ENCODE results near the gene CEP72. TPM values are rescaled to one million over a fixed set of nuclear protein-coding genes. Genes with fewer than 3 reads are reported as not detected.
"Not testable (repeated sequence)": the region's sequence is repeated elsewhere in the genome, so short reads cannot be mapped to it uniquely, and the experiment has no call there.

Gene CEP72
- total RNA-seq, 1 donor from 2014 or later = 3.2 TPM

DNA sequence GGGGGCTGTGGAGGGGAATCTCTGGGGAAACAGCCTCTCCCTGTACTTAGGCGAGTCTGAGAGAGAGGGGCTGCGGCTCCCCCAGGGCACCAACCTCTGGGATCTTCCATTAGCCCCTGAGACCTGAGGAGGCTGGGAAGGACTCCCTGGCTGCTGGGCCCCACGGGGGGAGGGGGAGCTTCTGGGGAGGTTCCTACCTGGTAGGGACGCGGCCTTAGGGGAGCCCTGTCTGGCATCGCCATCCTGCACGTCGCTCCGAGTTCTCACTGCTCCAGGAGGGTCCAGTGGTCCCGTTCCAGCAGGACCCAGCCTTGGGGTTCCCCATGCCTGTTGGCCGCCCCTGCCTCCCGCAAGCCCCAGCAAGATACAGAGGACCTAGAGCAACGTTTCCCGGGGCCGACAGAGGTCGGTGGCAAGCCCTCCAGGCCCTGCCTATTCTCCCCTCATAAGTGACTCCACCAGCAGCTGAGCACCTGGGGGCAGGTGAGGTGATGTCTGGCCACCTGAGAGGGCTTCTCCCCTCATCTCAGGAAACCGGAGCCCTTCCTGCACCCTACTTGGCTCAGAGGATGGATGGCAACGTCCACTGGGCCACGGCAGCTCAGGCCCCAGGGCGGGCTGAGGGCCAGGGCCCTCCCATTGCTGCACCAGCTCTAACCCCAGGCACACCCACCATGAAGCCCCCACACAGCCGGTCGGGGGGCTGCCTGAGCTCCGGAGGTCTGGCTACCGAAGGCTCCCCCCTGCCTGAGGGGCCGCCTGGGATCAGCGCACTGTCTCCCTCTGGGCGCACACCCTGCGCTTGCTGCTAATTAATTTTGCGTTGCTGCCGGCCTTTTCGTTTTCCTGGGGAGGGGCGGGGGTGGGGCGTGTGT is 58.5 kb downstream of the CEP72 start:
- no peak for DNase-seq (ENCODE audit: low read depth, low spot score)

DNA sequence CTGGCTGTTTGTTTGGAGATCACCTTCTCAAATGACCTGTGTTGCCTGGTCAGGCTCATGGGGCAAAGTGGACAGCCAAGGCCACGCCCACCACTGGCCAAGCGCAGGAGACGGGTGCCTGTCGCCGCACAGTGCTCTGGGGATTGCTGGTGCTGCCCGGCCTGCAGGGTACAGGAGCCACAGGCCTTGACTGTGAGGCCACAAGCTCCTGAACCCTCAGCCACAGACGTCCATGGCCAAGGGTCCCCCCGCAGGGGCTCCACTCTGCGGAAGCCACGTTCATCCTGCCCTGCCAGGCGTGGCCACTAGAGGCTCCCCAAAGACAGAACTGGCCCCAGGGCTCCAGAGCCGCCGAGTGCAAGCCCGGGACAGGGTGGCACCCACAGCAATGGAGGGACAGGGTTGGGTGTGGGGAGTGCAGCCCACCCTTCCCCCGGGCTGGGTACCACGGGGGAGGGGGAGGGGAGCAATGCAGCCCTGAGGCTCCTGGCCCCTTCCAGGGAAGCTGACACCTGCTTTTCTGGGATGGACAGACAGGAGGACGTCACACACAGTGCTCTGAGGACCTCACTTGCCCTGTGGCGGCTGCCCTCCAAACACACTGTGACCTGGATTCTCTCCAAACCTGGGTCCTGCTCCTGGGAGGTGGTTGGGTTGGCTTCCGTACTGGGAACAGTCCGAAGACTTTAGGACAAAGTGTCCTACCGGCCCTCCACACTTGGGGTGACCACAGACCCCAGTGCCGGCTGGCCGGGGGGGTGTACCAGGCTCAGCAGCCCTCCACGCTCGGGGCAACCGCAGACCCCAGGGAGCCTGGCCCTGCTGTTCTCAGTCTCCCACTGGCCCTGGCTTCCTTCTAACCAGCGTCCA is 59.6 kb downstream of the CEP72 start:
- no peak for DNase-seq (ENCODE audit: low read depth, low spot score)

DNA sequence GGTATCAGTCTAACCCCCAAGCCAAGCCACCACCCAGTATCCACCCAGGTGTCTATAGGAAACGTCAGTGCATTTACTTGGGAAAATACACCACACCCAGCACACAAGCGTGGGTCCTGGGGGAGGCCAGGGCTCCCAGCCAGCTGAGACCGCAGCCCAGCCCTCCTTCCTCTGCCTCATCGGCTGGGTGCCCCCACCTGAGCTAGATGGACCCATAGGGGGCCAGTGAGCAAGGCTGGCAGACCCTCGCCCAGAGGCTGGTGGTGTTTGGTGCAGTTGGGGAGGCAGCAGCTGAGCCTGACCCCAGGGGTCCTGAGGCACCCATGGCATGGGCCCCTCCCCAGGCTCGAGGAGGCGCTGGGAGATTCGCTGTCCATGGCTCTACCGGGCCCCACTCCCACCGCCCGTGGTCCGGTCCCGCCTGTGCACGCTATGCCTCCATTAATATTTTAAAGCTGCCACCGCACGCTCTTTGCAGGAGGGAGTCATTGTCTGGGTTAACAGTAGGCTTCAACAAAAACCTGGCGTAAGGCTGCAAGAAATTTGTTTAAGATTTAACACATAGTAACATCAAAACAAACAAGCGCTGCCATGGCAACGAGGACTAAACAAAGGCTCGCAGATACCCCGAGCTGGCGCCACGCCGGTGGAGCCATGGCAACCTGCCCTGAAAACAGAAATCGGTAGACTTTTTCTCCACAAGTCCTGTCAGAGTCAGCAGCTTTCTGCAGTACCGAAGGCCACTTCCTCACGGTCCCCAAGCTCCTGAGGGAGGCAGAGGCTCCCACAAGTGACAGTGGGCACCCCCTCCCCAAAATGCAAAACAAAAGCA is 60.4 kb downstream of the CEP72 start:
- peak; percentile 73 for DNase-seq (ENCODE audit: low read depth, low spot score)

DNA sequence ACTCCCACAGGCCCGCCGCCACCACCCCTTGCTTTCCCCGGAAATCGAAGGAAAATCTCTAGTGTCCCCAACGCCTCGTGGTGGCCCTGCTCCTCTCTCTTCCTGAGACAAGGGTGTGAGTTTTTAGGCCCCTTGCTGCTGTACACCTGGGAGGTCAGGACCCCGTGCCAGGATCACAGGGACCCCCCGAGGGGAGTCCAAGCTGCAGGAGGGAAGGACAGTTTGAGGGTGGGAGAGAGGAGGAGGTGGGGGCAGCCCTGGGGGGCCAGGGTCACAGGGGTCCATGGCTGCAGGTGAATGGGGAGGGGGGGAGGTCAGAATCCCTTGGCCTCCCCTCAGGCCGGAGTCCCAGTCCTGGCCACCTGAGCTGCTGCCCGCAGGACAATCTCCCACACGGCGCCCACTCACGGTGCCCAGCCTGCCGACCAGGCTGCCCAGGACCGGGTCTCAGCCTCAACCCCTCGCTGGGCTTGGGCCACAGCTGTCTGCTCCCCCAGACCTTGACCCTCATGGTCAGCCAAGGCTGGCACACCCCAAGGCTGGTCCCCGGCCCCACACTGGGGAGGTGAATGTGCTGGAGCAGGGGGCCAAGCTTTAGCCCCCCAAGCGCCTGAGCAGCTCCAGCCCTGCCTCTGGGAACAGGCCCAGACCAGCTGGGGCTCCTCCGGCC is 61.2 kb downstream of the CEP72 start:
- DNase-seq (ENCODE audit: low read depth, low spot score) = no peak

DNA sequence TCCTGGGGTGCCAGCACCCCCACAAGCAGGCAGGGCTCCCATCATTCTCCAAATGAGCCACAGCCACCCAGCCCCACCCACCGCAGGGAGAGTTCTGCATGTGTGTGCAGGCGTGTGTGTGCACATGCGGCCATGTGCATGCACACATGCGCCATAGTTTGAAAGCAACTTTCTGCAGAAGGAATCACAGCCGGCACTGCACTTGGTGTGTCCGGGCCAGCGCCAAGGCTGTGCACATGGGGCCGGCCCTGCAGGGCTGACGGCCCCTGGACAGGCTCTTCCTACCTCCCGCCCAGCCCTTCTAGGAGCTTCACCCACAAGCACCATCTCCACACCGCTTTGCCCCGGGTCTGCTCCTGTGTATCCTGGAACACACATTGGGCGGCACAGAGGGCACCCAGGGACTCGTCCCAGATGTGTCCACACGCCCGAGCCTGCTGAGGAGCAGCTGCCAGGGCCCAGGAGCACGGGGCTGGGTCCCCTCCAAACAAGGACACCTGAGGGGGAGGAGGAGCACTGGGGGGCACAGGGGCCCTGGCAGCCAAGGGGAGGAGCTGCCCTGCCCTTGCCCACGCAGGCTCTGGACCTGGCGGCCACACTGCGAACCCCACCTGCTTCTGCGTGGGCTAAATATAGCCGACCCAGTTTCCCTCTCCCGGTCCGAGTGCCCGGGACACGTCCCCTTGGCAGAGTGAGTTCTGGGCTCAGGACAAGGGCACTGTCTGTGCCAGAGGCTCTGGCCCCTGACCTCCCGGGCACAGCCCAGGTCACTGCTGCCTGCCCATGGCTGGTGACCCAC is 61.9 kb downstream of the CEP72 start:
- DNase-seq (ENCODE audit: low read depth, low spot score) = no peak

DNA sequence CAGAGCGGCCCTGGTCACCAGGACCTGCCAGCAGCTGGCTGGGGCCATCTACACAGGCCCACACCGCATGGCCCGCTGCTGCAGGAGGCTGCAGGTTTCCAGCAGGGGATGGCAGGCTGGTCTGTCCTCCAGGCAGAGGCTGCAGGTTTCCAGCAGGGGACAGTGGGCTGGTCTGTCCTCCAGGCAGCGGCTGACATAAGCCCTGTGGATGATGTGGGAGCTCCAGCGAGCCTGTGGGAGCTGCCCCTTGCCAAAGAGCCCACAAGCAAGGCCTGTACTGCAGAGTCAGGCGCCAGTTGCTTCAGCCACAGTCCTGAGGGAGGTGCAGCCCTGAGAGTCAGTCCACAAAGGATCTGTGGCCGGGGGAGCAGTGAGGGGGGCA is 62.5 kb downstream of the CEP72 start:
- no peak for DNase-seq (ENCODE audit: low read depth, low spot score)

DNA sequence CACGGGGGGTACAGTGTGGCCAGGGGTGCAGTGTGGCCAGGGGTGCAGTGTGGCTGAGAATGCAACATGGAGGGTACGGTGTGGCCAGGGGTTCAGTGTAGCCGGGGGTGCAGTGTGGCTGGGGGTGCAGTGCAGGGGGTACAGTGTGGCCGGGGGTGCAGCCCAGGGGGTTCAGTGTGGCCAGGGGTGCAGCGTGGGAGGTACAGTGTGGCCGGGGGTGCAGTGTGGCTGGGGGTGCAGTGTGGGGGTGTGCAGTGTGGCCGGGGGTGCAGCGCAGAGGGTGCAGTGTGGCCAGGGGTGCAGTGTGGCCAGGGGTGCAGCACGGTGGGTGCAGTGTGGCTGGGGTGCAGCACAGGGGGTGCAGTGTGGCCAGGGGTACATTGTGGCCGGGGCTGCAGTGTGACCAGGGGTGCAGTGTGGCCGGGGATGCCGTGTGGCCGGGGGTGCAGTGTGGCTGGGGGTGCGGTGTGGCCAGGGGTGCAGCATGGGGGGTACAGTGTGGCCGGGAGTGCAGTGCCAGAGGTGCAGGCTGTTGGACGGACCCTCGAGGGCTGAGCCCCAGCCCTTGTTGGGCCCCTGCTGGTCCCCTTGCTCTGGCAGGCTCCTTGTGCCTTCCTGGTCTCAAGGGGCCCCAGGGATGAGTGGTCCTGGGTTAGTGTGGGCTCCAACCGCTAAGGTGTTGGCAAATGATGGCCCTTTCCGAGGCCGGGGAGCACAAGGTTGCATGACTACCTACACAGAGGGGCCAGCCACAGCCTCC is 63.2 kb downstream of the CEP72 start:
- DNase-seq (ENCODE audit: low read depth, low spot score) = no peak

DNA sequence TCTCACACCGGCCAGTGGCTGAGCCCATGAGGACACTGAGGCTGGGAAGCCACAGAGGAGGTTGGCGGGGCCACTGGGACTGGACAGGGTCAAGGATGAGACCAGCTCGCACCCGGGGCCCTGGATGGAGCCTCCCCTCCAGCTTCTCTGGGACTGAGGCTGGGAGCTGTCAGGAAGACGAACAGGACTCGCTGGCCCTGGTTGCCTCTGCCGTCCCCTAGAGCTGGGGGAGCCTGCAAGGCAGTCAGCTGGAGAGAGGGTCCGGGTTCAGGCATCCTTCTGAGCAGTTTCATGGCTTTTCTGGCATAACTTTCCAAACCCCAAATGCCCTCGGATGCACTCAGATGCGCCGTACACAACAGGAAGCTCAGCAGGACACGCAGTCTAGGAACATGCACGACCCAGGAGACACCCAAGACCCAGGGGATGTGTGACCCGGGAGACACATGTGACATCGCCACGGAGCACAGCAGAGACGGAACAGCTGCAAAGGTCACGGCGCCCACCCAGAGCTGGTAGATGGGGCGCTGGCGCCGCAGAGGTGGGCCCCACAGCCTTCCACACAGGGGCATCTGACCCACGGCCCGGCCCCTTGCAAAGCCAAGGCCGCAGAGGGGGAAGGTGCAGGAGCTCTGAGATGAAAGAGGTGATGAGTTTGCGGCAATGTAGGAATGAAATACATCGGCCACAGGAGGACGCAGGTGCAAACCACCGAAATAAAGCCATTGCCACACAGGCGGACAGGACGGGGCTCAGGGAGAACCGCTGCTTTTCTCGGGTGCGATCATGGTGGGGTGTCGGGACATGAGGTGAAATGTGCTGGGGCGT is 63.9 kb downstream of the CEP72 start:
- DNase-seq (ENCODE audit: low read depth, low spot score) = no peak

DNA sequence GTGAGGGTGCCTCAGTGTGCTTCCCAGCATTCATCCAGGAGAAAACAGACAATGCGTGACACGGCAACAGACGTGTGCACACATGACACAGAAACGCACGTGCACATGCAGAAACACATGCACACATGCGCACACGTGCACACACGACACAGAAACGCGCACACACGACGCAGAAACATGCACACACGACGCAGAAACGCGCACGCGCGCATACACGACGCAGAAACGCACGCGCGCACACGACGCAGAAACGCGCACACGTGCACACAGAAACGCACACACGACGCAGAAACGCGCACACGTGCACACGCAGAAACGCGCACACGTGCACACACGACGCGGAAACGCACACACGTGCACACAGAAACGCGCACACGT is 64.5 kb downstream of the CEP72 start:
- no peak for DNase-seq (ENCODE audit: low read depth, low spot score)

DNA sequence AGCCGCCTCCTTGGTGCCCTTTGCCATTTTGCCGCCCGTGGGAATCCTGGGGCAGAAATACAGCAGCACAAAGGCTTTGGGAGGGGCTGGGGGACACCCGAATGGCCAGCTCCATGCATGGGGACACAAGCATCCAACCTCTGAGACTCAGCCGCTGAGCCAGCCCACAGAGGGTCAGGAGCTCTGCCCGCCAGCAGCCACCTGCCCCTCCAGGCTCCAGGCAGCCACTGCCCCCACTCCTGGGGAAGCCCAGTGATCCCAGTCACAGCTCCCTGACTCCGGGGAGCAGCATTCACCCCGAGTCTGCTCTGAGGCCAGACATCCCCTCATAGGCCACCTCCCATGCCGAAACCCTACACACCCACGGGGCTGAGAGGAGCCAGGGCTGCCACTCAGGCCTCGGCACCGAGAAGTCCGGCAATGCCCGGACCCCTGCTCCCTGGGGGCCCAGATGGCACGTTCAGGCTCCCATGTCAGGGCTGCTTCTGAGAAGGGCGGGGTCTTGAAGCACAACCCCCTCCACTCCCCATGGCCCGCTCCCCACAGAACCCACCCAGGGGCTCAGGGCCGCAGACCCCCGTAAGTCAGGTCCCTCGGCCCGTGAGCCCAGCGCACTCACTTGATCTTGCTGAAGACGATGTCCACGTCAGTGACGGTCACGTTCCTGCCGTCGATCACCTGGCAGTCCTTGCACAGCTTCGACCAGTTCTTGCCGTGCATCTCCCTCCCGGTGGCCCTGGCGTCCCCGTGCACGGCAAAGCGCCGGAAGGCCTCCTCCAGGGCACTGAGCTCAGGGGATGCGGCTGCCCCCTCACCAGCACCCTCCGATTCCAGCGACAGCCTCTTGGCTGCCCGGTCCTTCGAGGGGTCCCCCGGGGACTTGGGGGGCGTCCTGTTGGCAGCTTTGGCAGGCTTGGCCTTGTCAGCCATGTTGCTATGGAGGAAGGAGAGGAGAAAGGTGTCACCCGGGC is 65.3 kb downstream of the CEP72 start:
- DNase-seq (ENCODE audit: low read depth, low spot score) = no peak

DNA sequence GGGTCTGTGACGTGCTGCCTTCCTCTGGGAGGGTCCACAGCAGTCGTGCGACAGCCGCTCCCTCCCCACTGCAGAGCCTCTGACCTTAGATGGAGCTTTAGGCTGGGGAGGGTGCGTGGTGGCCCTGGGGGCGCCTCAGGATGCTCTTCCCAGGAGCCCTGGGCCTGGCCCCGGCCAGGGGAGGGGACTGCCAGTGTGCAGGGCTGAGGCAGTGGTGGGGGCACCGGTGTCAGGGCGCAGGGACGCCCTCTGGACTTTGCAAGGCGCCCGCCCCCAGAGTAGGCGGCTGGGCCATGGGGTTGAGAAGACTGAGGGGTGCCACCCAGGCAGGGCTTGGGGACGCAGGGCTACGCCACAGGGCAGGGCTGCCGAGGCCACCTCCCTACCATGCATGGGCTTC is 66.4 kb downstream of the CEP72 start:
- not testable (repeated sequence) for DNase-seq (ENCODE audit: low read depth, low spot score)

DNA sequence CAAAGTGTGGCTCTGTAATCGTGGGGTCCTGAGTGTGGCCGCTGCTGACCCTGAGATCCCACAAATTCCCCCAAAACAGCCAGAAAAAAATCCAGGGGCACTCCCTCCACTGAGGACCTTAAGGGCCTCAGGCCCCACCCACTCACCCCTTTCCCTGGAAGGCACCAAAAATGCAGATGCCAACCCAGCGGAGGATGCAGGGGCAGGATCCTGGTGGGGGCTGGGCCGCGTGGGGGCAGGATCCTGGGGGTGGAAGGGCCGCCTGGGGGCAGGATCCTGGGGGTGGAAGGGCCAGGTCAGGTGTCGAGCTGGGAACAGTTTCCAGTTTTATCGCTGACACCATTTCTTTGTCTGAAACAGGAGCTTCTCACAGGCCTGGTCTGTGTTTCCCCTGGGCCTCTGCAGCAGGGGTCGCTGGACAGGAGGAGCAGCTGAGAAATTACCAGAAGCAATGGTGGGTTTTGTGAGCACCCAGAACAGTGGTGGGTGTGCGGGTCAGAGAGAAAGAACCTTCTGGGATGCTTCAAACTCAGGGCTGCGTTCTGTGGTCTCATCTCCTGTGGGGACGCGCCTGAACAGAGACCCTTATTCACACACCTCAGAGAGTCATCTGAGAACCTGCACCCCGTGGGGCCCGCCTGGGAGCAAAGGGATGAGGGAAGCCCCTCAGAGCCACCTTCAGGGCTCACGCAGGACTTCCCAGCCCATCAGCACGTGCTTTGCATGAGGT is 67.2 kb downstream of the CEP72 start:
- not testable (repeated sequence) for DNase-seq (ENCODE audit: low read depth, low spot score)

DNA sequence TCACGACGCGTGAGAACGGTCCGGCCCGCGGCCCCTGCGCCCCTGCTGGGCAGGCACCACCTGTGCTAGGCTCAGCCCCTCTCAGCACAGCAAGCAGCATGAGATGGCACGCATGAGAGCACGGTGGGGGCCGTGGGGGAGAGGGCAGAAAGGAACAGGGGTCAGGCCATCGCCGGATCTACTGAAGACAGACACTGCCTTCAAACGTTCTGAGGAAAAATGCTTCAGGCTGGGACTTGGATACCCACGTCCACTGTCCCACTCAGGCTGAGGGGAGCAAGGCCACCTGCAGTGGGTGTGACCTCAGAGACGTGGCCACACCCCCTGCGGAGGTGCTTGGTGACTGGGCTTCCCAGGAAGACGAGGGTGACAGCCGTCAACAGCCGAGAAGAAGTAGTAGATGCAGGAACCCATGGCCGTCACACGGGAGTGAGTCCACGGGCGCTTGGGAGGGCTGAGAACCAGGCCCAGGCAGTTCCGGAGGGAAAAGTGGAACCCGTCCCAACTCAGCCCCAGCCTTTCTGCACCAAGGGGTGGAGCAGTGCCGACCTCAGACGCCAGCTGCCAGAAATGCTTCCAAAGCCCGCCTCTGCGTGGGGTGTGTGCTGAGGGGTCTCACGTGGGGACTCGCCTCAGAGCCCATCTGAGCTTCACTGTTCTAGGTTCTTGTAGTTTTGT is 68.1 kb downstream of the CEP72 start:
- not testable (repeated sequence) for DNase-seq (ENCODE audit: low read depth, low spot score)

DNA sequence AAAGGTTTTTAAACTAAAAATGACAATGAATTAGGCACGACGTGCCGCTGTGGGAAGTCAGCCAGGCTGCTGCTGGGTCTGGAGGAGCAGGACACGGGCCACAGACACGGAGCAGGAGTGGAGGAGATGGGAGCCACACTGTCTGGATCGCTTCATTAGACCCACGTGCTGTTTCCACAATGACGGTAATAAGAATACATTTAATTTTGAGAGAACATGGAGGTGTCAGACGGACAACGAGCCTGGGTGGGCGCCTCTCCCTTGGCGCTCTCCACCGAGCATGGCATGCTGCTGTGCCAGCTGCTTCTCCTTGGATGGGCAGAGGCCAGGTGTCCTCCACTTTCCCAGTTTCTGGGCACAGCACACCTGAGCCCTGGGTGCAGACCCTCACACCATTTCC is 68.7 kb downstream of the CEP72 start:
- DNase-seq (ENCODE audit: low read depth, low spot score) = not testable (repeated sequence)

DNA sequence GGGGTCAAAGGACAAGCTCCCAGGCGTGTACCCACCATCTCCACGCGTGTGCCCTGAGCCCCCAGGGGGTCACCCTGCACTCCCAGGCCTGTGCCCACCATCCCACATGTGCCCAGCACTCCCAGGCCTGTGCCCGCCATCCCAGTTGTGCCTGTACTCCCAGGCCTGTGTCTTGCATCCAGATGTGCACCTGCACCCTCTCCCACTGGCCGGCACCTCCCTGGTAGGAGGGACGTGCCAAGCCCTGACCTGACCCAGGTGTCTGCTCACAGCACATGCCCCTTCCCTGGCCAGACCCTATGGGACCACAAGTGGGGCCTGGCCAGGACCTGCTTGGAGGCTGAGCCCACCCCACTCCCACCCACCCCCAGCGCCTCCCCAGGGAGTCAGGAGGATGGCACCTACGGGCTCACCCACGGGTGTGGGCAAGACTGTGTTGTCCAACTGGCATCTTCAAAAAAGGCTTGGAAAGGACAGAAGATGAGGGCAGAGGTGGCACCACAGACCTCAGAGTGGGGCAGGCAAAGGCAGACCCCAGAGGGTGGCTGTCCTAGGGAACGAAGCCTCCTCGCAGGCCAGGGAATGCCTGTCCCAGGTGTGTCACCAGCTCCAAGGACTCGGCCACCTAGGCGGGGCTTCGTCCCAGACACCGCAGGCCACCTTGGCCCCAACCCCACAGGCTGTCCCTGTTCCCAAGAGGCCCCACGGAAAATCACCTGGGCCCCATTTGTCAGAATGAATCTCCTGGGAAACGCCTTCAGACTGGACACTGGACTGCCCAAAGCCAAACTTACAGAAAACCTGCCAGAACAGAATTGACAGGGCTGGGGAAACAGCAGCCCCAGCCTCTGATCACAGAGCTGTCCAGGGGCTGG is 69.4 kb downstream of the CEP72 start:
- not testable (repeated sequence) for DNase-seq (ENCODE audit: low read depth, low spot score)
